ENCODE results near the gene ADRA1B. TPM values are rescaled to one million over a fixed set of nuclear protein-coding genes. Genes with fewer than 3 reads are reported as not detected.

Gene ADRA1B
- polyA plus RNA-seq, 3 donors, result not detected

DNA sequence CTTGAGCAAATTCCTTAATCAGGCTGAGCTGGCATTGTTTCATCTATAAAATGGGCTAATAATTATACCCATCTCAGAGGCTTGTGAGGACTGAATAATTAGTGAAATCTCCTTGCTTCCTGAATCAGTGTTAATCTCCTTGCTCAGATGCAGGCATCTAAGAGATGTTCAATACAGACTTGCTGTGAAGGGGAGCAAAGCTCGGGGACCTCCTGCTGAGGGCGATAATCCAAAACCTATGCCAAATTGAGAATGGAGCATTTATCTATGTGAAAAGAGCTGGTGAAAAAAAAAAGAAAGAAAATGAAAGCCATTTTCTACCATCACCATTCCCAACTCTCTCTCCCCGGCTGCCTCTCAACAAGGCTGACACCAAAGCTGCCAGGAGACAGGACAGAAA, 37.3 kb downstream of the ADRA1B start:
- Mint-ChIP-seq H3K27me3 (ENCODE audit: low read depth in 3 of 3) (peaks cover 6 to 11% (median 6%) of the 10 kb centered on the region in 3 donors), H3K9me3 (no peaks in the 10 kb centered on the region), H3K4me1 (no peaks in the 10 kb centered on the region), H3K27ac (no peak overlapping the region), H3K36me3 (no peaks in the 10 kb centered on the region), H3K4me3 (no peak overlapping the region)
- no CpG with 5 or more reads among the region's 3 CpGs for WGBS (ENCODE audit: insufficient coverage)
- Histone ChIP-seq H3K27me3 (ENCODE audit: control insufficient read depth in 2 of 2, insufficient read depth in 2 of 2, low read length in 2 of 2) (peaks cover 0 to 3% of the 10 kb centered on the region in 2 donors), H3K9me3 (replicated peaks in 1 of 2; ENCODE audit: control insufficient read depth in 1 of 2, insufficient read depth in 1 of 2, low read length in 2 of 2) (no peaks in the 10 kb centered on the region), H3K4me2 (replicated peaks; ENCODE audit: extremely low read depth, low read length, poor library complexity, severe bottlenecking) (no peak overlapping the region), H3K9ac (ENCODE audit: insufficient read depth, low read length, poor library complexity, severe bottlenecking) (no peak overlapping the region), H3K79me2 (ENCODE audit: insufficient read depth, low read length) (no peaks in the 10 kb centered on the region), H3K36me3 (replicated peaks in 1 of 2; ENCODE audit: control insufficient read depth in 1 of 2, insufficient read depth in 2 of 2, low read length in 2 of 2) (no peaks in the 10 kb centered on the region), H3K4me1 (ENCODE audit: control insufficient read depth in 1 of 2, insufficient read depth in 2 of 2, low read length in 2 of 2) (no peaks in the 10 kb centered on the region), H4K20me1 (ENCODE audit: insufficient read depth, low read length) (no peaks in the 10 kb centered on the region), H3K27ac (ENCODE audit: low read depth in 1 of 2, low read length in 2 of 2) (no peak overlapping the region), H2AFZ (ENCODE audit: insufficient read depth, low read depth, low read length, poor library complexity, severe bottlenecking) (no peak overlapping the region), H3K4me3 (replicated peaks in 1 of 3; ENCODE audit: low read depth in 2 of 3, low read length in 3 of 3) (no peak overlapping the region)
- no peak for DNase-seq
- intact Hi-C loops (cut with micrococcal nuclease), result no loop called here
- TF ChIP-seq, protein P1, sequence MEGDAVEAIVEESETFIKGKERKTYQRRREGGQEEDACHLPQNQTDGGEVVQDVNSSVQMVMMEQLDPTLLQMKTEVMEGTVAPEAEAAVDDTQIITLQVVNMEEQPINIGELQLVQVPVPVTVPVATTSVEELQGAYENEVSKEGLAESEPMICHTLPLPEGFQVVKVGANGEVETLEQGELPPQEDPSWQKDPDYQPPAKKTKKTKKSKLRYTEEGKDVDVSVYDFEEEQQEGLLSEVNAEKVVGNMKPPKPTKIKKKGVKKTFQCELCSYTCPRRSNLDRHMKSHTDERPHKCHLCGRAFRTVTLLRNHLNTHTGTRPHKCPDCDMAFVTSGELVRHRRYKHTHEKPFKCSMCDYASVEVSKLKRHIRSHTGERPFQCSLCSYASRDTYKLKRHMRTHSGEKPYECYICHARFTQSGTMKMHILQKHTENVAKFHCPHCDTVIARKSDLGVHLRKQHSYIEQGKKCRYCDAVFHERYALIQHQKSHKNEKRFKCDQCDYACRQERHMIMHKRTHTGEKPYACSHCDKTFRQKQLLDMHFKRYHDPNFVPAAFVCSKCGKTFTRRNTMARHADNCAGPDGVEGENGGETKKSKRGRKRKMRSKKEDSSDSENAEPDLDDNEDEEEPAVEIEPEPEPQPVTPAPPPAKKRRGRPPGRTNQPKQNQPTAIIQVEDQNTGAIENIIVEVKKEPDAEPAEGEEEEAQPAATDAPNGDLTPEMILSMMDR (IDR thresholded peaks at IDR 0.05), result no peak

DNA sequence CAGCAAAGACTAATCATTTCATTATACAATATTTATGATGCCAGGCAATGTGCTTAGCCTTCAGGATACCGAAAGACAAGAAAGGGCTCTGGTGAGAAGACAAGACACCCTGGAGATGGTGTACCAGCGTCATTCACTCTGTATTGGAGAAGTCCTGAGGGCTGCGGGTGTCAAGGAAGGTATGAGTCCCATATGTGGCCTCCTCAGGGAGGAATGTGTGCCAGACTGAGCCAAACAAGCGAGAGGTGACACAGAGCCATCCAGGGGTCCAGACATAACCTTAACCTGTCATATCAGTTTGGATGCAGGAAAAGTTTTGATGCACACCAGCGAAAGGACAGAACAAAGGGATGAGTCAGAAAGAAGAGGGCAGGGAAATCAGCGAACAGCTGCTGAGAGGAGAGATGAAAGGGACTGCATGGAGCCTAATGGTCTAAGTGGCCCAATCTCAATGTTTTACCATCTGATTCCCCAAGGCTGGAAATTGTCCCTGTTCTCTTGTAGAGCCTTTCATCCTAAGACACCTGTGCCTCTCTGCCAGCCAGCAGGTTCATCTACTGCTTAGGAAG, 38.9 kb downstream of the ADRA1B start:
- WGBS (ENCODE audit: insufficient coverage), result 91% methylated on average over 6 of the region's 6 CpGs
- intact Hi-C loops (cut with micrococcal nuclease), result no loop called here

More for the DNA sequence above, 38.9 kb downstream of the ADRA1B start:
- no peak overlapping the region for H3K4me3 ChIP-seq (replicated peaks in 1 of 3; ENCODE audit: low read depth in 2 of 3, low read length in 3 of 3)
- Mint-ChIP-seq H3K36me3 (no peaks in the 10 kb centered on the region), H3K27ac (no peak overlapping the region), H3K27me3 (ENCODE audit: low read depth in 3 of 3) (peaks cover 4 to 8% (median 6%) of the 10 kb centered on the region in 3 donors), H3K9me3 (no peaks in the 10 kb centered on the region), H3K4me1 (no peaks in the 10 kb centered on the region), H3K4me3 (no peak overlapping the region)
- H3K4me2 ChIP-seq (replicated peaks; ENCODE audit: extremely low read depth, low read length, poor library complexity, severe bottlenecking), result no peak overlapping the region
- no peaks in the 10 kb centered on the region for H3K4me1 ChIP-seq (ENCODE audit: control insufficient read depth in 1 of 2, insufficient read depth in 2 of 2, low read length in 2 of 2)
- no peaks in the 10 kb centered on the region for H3K79me2 ChIP-seq (ENCODE audit: insufficient read depth, low read length)
- H2AFZ ChIP-seq (ENCODE audit: insufficient read depth, low read depth, low read length, poor library complexity, severe bottlenecking), result no peak overlapping the region
- H3K9me3 ChIP-seq (replicated peaks in 1 of 2; ENCODE audit: control insufficient read depth in 1 of 2, insufficient read depth in 1 of 2, low read length in 2 of 2), result no peaks in the 10 kb centered on the region
- H3K27me3 ChIP-seq (ENCODE audit: control insufficient read depth in 2 of 2, insufficient read depth in 2 of 2, low read length in 2 of 2), result no peaks in the 10 kb centered on the region
- no peaks in the 10 kb centered on the region for H3K36me3 ChIP-seq (replicated peaks in 1 of 2; ENCODE audit: control insufficient read depth in 1 of 2, insufficient read depth in 2 of 2, low read length in 2 of 2)
- no peak overlapping the region for H3K27ac ChIP-seq (ENCODE audit: low read depth in 1 of 2, low read length in 2 of 2)
- no peak overlapping the region for H3K9ac ChIP-seq (ENCODE audit: insufficient read depth, low read length, poor library complexity, severe bottlenecking)
- no peak for DNase-seq
- H4K20me1 ChIP-seq (ENCODE audit: insufficient read depth, low read length), result no peaks in the 10 kb centered on the region
- TF ChIP-seq, protein P1 (IDR thresholded peaks at IDR 0.05), result no peak
